Spleen (tissue), 7 donors: ENCODE data around the gene MCC.

ENCODE experiments used
- CTCF ChIP-seq, 11 experiments: fragments of 200-600 bp in 7 of 11; fragments of 450-650 bp in 4 of 11; sonication (generic) in 4 of 11; IDR thresholded peaks in 8 of 11; conservative IDR thresholded peaks in 3 of 11; 1 replicate in 7 of 11; 2 replicates in 4 of 11; pipeline versions ENCODE4 v1.4.0 to v1.8.0; 2016 to 2021; ENCODE audit warnings: antibody characterized with exemption in 11 of 11, inconsistent platforms in 4 of 11, mild to moderate bottlenecking in 1 of 11
- POLR2A ChIP-seq, 3 donors: fragments of 450-650 bp; IDR thresholded peaks; one replicate each; pipeline ENCODE4 v1.5.1; 2017; ENCODE audit warnings: antibody characterized with exemption in 3 of 3, mild to moderate bottlenecking in 1 of 3
- donor health status: DM: no; HTN: no; CAD: no; lungs with moderate emphysema.
- donor health status: DM: no; HTN: no; CAD: no.
- donor health status: DM: no; HTN: no; CAD: no.

GRCh38 chr5:112973904-112974303, 514.3 kb downstream of the MCC start:
- TF ChIP-seq CTCF (IDR thresholded peaks at IDR 0.05 in 8 of 11, conservative IDR thresholded peaks at IDR 0.05 in 3 of 11): no peak
- no peak for TF ChIP-seq POLR2A (IDR thresholded peaks at IDR 0.05)
